Vagina (tissue), 2 donors: Measurements from ENCODE around the gene PCSK5.

ENCODE experiments used
- POLR2A ChIP-seq, 2 donors: fragments of 450-650 bp; IDR thresholded peaks; one replicate each; pipeline ENCODE4 v1.6.1; 2017; ENCODE audit warnings: antibody characterized with exemption in 2 of 2, mild to moderate bottlenecking in 2 of 2, moderate library complexity in 2 of 2
- TF ChIP-seq, protein P1 (sequence below), 3 experiments: fragments of 450-650 bp in 2 of 3; fragments of 200-600 bp in 1 of 3; sonication (generic) in 1 of 3; IDR thresholded peaks; one replicate each; pipeline ENCODE4 v1.5.1; 2017 to 2019; ENCODE audit warnings: antibody characterized with exemption in 3 of 3, mild to moderate bottlenecking in 2 of 3, moderate library complexity in 2 of 3

DNA sequence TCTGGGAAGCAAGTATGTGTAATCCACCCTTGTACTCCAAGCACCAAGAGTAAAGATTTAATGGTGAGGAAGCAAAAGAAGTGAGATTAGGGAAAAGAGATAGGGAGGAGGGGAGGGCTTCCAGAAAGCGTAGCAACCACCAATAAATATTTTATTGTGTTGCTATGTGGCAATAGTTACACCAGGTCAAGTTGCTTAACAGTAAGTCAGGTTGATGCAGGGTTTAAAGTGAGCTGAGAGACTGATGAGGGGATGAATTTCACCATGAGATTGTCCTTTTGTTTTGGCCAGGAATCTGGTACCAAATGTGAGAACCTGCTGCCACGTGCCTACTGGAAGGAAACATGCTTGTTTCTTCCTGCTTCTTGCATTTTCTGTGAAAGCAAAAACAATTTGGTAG lies 62.7 kb downstream of the PCSK5 start:
- TF ChIP-seq POLR2A (IDR thresholded peaks at IDR 0.05), result no peak
- TF ChIP-seq, protein P1, sequence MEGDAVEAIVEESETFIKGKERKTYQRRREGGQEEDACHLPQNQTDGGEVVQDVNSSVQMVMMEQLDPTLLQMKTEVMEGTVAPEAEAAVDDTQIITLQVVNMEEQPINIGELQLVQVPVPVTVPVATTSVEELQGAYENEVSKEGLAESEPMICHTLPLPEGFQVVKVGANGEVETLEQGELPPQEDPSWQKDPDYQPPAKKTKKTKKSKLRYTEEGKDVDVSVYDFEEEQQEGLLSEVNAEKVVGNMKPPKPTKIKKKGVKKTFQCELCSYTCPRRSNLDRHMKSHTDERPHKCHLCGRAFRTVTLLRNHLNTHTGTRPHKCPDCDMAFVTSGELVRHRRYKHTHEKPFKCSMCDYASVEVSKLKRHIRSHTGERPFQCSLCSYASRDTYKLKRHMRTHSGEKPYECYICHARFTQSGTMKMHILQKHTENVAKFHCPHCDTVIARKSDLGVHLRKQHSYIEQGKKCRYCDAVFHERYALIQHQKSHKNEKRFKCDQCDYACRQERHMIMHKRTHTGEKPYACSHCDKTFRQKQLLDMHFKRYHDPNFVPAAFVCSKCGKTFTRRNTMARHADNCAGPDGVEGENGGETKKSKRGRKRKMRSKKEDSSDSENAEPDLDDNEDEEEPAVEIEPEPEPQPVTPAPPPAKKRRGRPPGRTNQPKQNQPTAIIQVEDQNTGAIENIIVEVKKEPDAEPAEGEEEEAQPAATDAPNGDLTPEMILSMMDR (IDR thresholded peaks at IDR 0.05), result no peak
